Stomach (tissue), 4 donors: ENCODE measurements around the gene KCNH1.

ENCODE experiments used
- EP300 ChIP-seq: sonication (generic); formaldehyde crosslinking; IDR thresholded peaks from one replicate; pipeline ENCODE4 v1.6.1; 2017; ENCODE audit warnings: antibody characterized with exemption
- POLR2A ChIP-seq, 4 donors: fragments of 450-650 bp; IDR thresholded peaks; one replicate each; pipeline ENCODE4 v1.6.1; 2016; ENCODE audit warnings: antibody characterized with exemption in 4 of 4, control low read depth in 2 of 4, mild to moderate bottlenecking in 1 of 4, moderate library complexity in 1 of 4
- TF ChIP-seq, protein P1 (sequence below), 7 experiments: fragments of 450-650 bp in 4 of 7; fragments of 200-600 bp in 3 of 7; sonication (generic) in 3 of 7; IDR thresholded peaks; one replicate each; pipeline ENCODE4 v1.5.1; 2016 to 2019; ENCODE audit warnings: antibody characterized with exemption in 7 of 7, control low read depth in 2 of 7, mild to moderate bottlenecking in 1 of 7

DNA sequence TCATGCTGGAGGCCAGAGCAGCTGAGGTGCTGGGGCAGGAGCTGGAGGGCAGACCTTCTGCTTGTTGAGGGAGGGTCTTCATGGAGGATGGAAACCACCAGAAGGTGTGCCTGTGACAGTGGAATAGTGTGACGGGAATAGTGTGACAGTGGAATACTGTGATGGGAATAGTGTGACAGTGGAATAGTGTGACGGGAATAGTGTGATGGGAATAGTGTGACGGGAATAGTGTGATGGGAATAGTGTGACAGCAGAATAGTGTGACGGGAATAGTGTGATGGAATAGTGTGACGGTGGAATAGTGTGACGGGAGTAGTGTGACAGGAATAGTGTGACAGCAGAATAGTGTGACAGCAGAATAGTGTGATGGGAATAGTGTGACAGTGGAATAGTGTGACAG is 480.2 kb downstream of the KCNH1 start:
- TF ChIP-seq, protein P1, sequence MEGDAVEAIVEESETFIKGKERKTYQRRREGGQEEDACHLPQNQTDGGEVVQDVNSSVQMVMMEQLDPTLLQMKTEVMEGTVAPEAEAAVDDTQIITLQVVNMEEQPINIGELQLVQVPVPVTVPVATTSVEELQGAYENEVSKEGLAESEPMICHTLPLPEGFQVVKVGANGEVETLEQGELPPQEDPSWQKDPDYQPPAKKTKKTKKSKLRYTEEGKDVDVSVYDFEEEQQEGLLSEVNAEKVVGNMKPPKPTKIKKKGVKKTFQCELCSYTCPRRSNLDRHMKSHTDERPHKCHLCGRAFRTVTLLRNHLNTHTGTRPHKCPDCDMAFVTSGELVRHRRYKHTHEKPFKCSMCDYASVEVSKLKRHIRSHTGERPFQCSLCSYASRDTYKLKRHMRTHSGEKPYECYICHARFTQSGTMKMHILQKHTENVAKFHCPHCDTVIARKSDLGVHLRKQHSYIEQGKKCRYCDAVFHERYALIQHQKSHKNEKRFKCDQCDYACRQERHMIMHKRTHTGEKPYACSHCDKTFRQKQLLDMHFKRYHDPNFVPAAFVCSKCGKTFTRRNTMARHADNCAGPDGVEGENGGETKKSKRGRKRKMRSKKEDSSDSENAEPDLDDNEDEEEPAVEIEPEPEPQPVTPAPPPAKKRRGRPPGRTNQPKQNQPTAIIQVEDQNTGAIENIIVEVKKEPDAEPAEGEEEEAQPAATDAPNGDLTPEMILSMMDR (IDR thresholded peaks at IDR 0.05), result no peak
- TF ChIP-seq POLR2A (IDR thresholded peaks at IDR 0.05), result no peak
- no peak for TF ChIP-seq EP300
